A673 (cell line): ENCODE data around the gene CARD11.

Experiments used
- EZH2 ChIP-seq: fragments of 200-600 bp; sonication (generic); IDR thresholded peaks from 2 replicates; pipeline ENCODE4 v1.6.1; 2017; ENCODE audit warnings: borderline replicate concordance, low read depth, mild to moderate bottlenecking, mixed read lengths, antibody characterized with exemption, low read length; ENCODE audit not compliant: poor library complexity, severe bottlenecking
- TF ChIP-seq, protein P1 (sequence below): fragments of 300-800, 200-600 bp; sonication (generic); conservative IDR thresholded peaks from 2 replicates; pipeline ENCODE4 v1.5.1; 2017; ENCODE audit warnings: low read depth, mild to moderate bottlenecking, antibody characterized with exemption, low read length, moderate library complexity, mixed read lengths

DNA sequence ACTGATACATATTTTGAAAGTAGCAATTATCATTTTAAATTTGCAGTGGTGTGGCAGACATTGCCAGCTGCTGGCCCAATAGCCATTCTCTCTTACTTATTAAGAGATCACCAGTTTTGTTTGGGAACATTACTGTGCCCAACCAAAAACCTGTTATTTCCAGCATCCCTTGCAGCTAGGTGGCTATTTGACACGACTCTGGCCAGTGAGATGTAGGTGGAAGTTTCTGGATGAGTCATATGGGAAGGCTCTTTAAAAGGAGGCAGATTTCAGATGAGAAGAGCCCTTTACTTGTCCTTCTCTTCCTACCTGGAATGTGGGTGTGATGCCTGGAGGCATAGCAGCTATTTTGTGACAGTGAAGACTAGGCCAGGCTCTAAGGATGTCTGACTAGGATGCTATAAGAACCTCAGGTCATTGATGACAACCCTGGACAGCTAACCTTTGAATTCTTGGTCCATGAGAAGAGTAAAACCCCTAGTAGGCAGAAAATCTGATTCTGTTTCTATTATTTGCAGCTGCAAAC, 77.9 kb downstream of the CARD11 start:
- TF ChIP-seq EZH2 = no peak
- TF ChIP-seq, protein P1, sequence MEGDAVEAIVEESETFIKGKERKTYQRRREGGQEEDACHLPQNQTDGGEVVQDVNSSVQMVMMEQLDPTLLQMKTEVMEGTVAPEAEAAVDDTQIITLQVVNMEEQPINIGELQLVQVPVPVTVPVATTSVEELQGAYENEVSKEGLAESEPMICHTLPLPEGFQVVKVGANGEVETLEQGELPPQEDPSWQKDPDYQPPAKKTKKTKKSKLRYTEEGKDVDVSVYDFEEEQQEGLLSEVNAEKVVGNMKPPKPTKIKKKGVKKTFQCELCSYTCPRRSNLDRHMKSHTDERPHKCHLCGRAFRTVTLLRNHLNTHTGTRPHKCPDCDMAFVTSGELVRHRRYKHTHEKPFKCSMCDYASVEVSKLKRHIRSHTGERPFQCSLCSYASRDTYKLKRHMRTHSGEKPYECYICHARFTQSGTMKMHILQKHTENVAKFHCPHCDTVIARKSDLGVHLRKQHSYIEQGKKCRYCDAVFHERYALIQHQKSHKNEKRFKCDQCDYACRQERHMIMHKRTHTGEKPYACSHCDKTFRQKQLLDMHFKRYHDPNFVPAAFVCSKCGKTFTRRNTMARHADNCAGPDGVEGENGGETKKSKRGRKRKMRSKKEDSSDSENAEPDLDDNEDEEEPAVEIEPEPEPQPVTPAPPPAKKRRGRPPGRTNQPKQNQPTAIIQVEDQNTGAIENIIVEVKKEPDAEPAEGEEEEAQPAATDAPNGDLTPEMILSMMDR = no peak
